ENCODE results near the gene KAZN.

KAZN gene

GRCh38 chr1:15012822-15013221, 414.3 kb downstream of the KAZN start:
- Histone ChIP-seq H3K9ac (ENCODE audit: low read length) (no peak overlapping the region), H3K79me2 (ENCODE audit: insufficient read depth, low read length) (no peaks in the 10 kb centered on the region), H3K4me1 (ENCODE audit: insufficient read depth, low read length, severe bottlenecking) (no peaks in the 10 kb centered on the region), H4K20me1 (ENCODE audit: insufficient read depth, low read length) (no peaks in the 10 kb centered on the region), H3K27me3 (ENCODE audit: insufficient read depth, low read length) (0 out of 2 replicates have a peak, but pooled peaks cover 6% of the 10 kb centered on the region), H3K36me3 (ENCODE audit: insufficient read depth, low read length) (no peaks in the 10 kb centered on the region), H3F3A (ENCODE audit: insufficient read depth, low read length) (no peaks in the 10 kb centered on the region), H3K9me2 (ENCODE audit: low read depth, low read length) (no peaks in the 10 kb centered on the region), H2AFZ (ENCODE audit: low read length) (no peak overlapping the region), H3K4me2 (ENCODE audit: low read length) (no peak overlapping the region), H3K9me3 (ENCODE audit: low read length) (no peaks in the 10 kb centered on the region), H3K4me3 (ENCODE audit: low read depth, low read length, poor library complexity, severe bottlenecking) (no peak overlapping the region), H3K27ac (ENCODE audit: low read depth, low read length, poor library complexity, severe bottlenecking) (no peak overlapping the region)
- TF ChIP-seq CTCF (IDR thresholded peaks at IDR 0.05; ENCODE audit: low read length) (no peak), EZH2 (IDR thresholded peaks at IDR 0.05; ENCODE audit: borderline replicate concordance, low read length) (no peak)

GRCh38 chr1:15013767-15014166, 415.3 kb downstream of the KAZN start:
- Histone ChIP-seq H3K79me2 (ENCODE audit: insufficient read depth, low read length) (no peaks in the 10 kb centered on the region), H3F3A (ENCODE audit: insufficient read depth, low read length) (no peaks in the 10 kb centered on the region), H4K20me1 (ENCODE audit: insufficient read depth, low read length) (no peaks in the 10 kb centered on the region), H3K27ac (ENCODE audit: low read depth, low read length, poor library complexity, severe bottlenecking) (no peak overlapping the region), H3K27me3 (ENCODE audit: insufficient read depth, low read length) (0 out of 2 replicates have a peak, but pooled peaks cover 4% of the 10 kb centered on the region), H2AFZ (ENCODE audit: low read length) (no peak overlapping the region), H3K4me3 (ENCODE audit: low read depth, low read length, poor library complexity, severe bottlenecking) (no peak overlapping the region), H3K4me2 (ENCODE audit: low read length) (no peak overlapping the region), H3K36me3 (ENCODE audit: insufficient read depth, low read length) (no peaks in the 10 kb centered on the region), H3K4me1 (ENCODE audit: insufficient read depth, low read length, severe bottlenecking) (no peaks in the 10 kb centered on the region), H3K9ac (ENCODE audit: low read length) (no peak overlapping the region), H3K9me2 (ENCODE audit: low read depth, low read length) (no peaks in the 10 kb centered on the region), H3K9me3 (ENCODE audit: low read length) (no peaks in the 10 kb centered on the region)
- TF ChIP-seq CTCF (IDR thresholded peaks at IDR 0.05; ENCODE audit: low read length) (no peak), EZH2 (IDR thresholded peaks at IDR 0.05; ENCODE audit: borderline replicate concordance, low read length) (no peak)

GRCh38 chr1:15014516-15014915, 416.0 kb downstream of the KAZN start:
- Histone ChIP-seq H3K9me3 (ENCODE audit: low read length) (no peaks in the 10 kb centered on the region), H3K36me3 (ENCODE audit: insufficient read depth, low read length) (no peaks in the 10 kb centered on the region), H3K4me1 (ENCODE audit: insufficient read depth, low read length, severe bottlenecking) (no peaks in the 10 kb centered on the region), H3K27ac (ENCODE audit: low read depth, low read length, poor library complexity, severe bottlenecking) (no peak overlapping the region), H4K20me1 (ENCODE audit: insufficient read depth, low read length) (no peaks in the 10 kb centered on the region), H3K4me3 (ENCODE audit: low read depth, low read length, poor library complexity, severe bottlenecking) (no peak overlapping the region), H2AFZ (ENCODE audit: low read length) (no peak overlapping the region), H3K79me2 (ENCODE audit: insufficient read depth, low read length) (no peaks in the 10 kb centered on the region), H3K27me3 (ENCODE audit: insufficient read depth, low read length) (0 out of 2 replicates have a peak, but pooled peaks cover 4% of the 10 kb centered on the region), H3K4me2 (ENCODE audit: low read length) (no peak overlapping the region), H3K9ac (ENCODE audit: low read length) (no peak overlapping the region), H3F3A (ENCODE audit: insufficient read depth, low read length) (no peaks in the 10 kb centered on the region), H3K9me2 (ENCODE audit: low read depth, low read length) (no peaks in the 10 kb centered on the region)
- TF ChIP-seq CTCF (IDR thresholded peaks at IDR 0.05; ENCODE audit: low read length) = no peak
- TF ChIP-seq EZH2 (IDR thresholded peaks at IDR 0.05; ENCODE audit: borderline replicate concordance, low read length) = no peak
